Measurements from ENCODE around the gene ASXL2.

ASXL2 gene

GRCh38 chr2:25833566-25833965 is 44.7 kb downstream of the ASXL2 start:
- H3K27ac ChIP-seq = no peak overlapping the region
- TF ChIP-seq CTCF (conservative IDR thresholded peaks at IDR 0.05) = no peak

GRCh38 chr2:25832897-25833296 is 45.4 kb downstream of the ASXL2 start:
- TF ChIP-seq CTCF (conservative IDR thresholded peaks at IDR 0.05) = no peak
- H3K27ac ChIP-seq = no peak overlapping the region

- no peak overlapping the region for H3K27ac ChIP-seq
- TF ChIP-seq CTCF (conservative IDR thresholded peaks at IDR 0.05) = no peak
Measured at GRCh38 chr2:25831746-25832449, 46.4 kb downstream of the ASXL2 start.

GRCh38 chr2:25829828-25830227 is 48.5 kb downstream of the ASXL2 start:
- no peak for TF ChIP-seq CTCF (conservative IDR thresholded peaks at IDR 0.05)
- H3K27ac ChIP-seq = peak overlapping the region; percentile 55; the same call in 1 of the 2 replicates

- no peak for TF ChIP-seq CTCF (conservative IDR thresholded peaks at IDR 0.05)
- peak overlapping the region; percentile 55 for H3K27ac ChIP-seq
Measured at GRCh38 chr2:25829377-25829704, 48.9 kb downstream of the ASXL2 start.

- H3K27ac ChIP-seq = peak overlapping the region; percentile 55
Measured at GRCh38 chr2:25828532-25829376, 49.5 kb downstream of the ASXL2 start.

GRCh38 chr2:25825238-25825637 is 53.0 kb downstream of the ASXL2 start:
- no peak for TF ChIP-seq CTCF (conservative IDR thresholded peaks at IDR 0.05)

GRCh38 chr2:25824718-25825117 is 53.6 kb downstream of the ASXL2 start:
- H3K27ac ChIP-seq = no peak overlapping the region
- TF ChIP-seq CTCF (conservative IDR thresholded peaks at IDR 0.05) = no peak

More at GRCh38 chr2:25825238-25825637, 53.0 kb downstream of the ASXL2 start:
- no peak overlapping the region for H3K27ac ChIP-seq
